Measurements from ENCODE around the gene GXYLT1. TPM values are rescaled to one million over a fixed set of nuclear protein-coding genes. Genes with fewer than 3 reads are reported as not detected.
"Not testable (repeated sequence)": the region's sequence is repeated elsewhere in the genome, so short reads cannot be mapped to it uniquely, and the experiment has no call there.

The GXYLT1 gene
- total RNA-seq, 6 experiments from 2014 or later: 9.3 to 13.8 (median 10.8) TPM

DNA sequence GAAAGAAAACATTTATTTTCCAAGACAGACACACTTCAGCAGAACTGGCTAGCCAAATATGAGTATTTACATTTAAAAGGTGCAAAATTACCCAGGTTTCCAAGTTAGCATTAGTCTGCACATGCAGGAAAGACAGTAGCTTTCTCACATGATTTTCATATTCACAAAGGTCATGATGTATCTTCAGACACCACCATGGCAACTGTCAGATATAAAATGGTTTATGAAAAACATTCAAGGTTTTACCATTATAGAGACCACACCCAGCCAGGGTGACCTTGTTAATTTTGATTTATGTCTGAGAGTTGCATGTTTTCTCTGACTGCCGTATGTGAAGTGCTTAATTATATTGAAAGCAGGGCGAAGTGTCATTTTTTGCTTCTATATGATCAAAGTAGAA, 91.2 kb downstream of the GXYLT1 start:
- 88% methylated on average over 2 of the region's 2 CpGs for WGBS (ENCODE audit: insufficient coverage, low coverage, low lambda C conversion rate, missing lambda C conversion rate)
- DNase-seq: no peak
- H3K4me1 ChIP-seq: no peaks in the 10 kb centered on the region
- H3K9me3 ChIP-seq: no peaks in the 10 kb centered on the region
- intact Hi-C loops (cut with DNase I): no loop called here
- H3K4me3 ChIP-seq: no peak overlapping the region
- no peaks in the 10 kb centered on the region for H3K27me3 ChIP-seq
- no peak for TF ChIP-seq CTCF (IDR thresholded peaks at IDR 0.05)
- TF ChIP-seq POLR2A (IDR thresholded peaks at IDR 0.05): no peak
- no peak for ATAC-seq
- no peak overlapping the region for H3K27ac ChIP-seq
- no peaks in the 10 kb centered on the region for H3K36me3 ChIP-seq

- DNase-seq; H3K4me1 ChIP-seq; H3K36me3 ChIP-seq; H3K9me3 ChIP-seq; H3K4me3 ChIP-seq; H3K27ac ChIP-seq; H3K27me3 ChIP-seq; ATAC-seq; intact Hi-C loops (cut with DNase I): not testable (repeated sequence)
- 100% methylated on average over 6 of the region's 8 CpGs for WGBS (ENCODE audit: insufficient coverage, low coverage, low lambda C conversion rate, missing lambda C conversion rate)
Measured at GRCh38 chr12:42048980-42049379, 95.7 kb downstream of the GXYLT1 start.

DNA sequence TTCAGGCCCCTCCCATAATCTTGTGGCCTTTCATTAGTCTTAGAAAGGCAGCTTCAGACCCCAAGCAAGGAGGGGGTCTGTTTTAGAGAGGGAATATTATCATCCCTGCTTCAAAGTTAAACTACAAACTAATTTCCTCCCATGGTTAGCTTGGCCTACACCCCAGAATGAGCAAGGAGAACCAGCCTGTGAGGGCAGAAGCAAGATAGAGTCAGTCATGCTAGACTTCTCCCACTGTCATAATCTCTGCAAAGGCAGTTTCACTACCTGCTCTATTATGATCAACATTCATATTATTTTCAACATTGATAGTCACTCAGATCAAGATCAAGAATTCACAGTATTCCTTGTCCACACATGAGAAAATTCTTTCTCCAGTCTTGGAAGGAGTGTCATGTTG, 105.1 kb downstream of the GXYLT1 start:
- H3K4me1 ChIP-seq: no peaks in the 10 kb centered on the region
- H3K9me3 ChIP-seq: no peaks in the 10 kb centered on the region
- intact Hi-C loops (cut with DNase I): no loop called here
- DNase-seq (no peak), ATAC-seq (no peak)
- H3K36me3 ChIP-seq: no peaks in the 10 kb centered on the region
- no peak for TF ChIP-seq POLR2A (IDR thresholded peaks at IDR 0.05)
- TF ChIP-seq CTCF (IDR thresholded peaks at IDR 0.05): no peak
- no peak overlapping the region for H3K4me3 ChIP-seq
- no peak overlapping the region for H3K27ac ChIP-seq
- no peaks in the 10 kb centered on the region for H3K27me3 ChIP-seq

DNA sequence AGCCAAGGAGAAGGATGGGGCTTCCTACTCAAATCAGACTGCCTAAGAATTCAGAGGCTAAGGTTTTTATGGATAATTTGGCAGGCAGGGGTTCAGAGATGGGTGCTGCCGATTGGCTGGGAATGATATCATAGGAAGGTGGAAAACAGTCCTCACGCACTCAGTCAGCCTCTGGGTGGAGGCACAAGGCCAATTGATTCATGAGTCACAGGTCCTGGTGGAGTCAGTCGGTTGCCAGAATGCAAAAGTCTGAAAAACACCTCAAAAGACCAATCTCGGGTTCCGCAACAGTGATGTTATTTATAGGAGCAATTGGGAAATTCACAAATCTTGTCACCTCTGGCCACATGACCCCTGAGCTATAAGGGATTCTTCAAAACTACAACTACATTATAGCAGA, 105.5 kb downstream of the GXYLT1 start:
- DNase-seq (no peak), ATAC-seq (no peak)
- H3K27ac ChIP-seq: no peak overlapping the region
- H3K9me3 ChIP-seq: no peaks in the 10 kb centered on the region
- no peaks in the 10 kb centered on the region for H3K27me3 ChIP-seq
- intact Hi-C loops (cut with DNase I): no loop called here
- no peaks in the 10 kb centered on the region for H3K4me1 ChIP-seq
- TF ChIP-seq CTCF (IDR thresholded peaks at IDR 0.05) (no peak), POLR2A (IDR thresholded peaks at IDR 0.05) (no peak)
- no peak overlapping the region for H3K4me3 ChIP-seq
- 91% methylated on average over 5 of the region's 5 CpGs for WGBS (ENCODE audit: insufficient coverage, low coverage, low lambda C conversion rate, missing lambda C conversion rate)
- no peaks in the 10 kb centered on the region for H3K36me3 ChIP-seq

DNA sequence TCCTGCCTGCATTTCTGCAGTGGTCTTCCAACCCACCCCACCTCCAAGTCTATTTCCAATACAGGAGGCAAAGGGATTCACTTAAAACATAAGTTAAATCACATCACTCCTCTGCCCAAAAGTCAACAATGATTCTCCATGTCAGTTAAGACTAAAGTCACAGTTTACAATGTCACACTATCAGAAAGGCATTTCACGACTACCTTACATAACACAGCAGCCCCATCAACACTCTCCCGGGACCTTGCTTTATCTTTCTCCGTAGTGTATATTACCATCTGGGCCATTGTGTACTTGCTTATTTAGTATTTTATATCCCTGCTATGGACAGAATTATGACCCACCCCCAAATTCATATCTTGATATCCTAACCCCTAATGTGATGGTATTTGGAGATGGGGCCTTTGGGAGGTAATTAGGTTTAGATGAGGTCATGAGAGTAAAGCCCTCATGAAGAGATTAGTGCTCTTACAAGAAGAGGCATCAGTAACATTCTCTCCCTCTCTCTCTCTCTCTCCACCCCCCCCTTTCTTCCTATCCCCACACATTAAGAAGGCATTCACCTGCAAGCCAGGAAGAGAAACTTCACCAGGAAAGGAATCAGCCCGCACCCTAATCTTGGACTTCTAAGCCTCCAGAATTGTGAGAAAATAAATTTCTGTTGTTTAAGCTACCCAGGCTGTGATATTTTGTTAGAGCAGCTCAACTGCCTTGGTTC, 112.7 kb downstream of the GXYLT1 start:
- DNase-seq: no peak
- Histone ChIP-seq H3K27me3 (no peaks in the 10 kb centered on the region), H3K4me3 (no peak overlapping the region), H3K36me3 (no peaks in the 10 kb centered on the region), H3K27ac (no peak overlapping the region), H3K9me3 (no peaks in the 10 kb centered on the region), H3K4me1 (no peaks in the 10 kb centered on the region)
- intact Hi-C loops (cut with DNase I): no loop called here
- ATAC-seq: no peak
- TF ChIP-seq CTCF (IDR thresholded peaks at IDR 0.05) (no peak), POLR2A (IDR thresholded peaks at IDR 0.05) (no peak)
- WGBS (ENCODE audit: insufficient coverage, low coverage, low lambda C conversion rate, missing lambda C conversion rate): 64% methylated on average over 4 of the region's 4 CpGs

Other genes starting within 250 kb of the GXYLT1 start
- gene YAF2, start 93.4 kb upstream of the GXYLT1 start, total RNA-seq: 10 to 100 TPM; 12.8 to 22.3 (median 16.9) TPM
- gene ZCRB1, start 181.2 kb upstream of the GXYLT1 start, total RNA-seq: 10 to 100 TPM; 22.9 to 35.3 (median 23.5) TPM
- 10 to 100 TPM; 15.8 to 33.0 (median 21.5) TPM for gene PPHLN1, start 181.3 kb upstream of the GXYLT1 start, total RNA-seq